HG03103 (cell line): ENCODE data around the gene GPRASP3.

Experiments
- ATAC-seq: cut with Tn5 transposase; IDR thresholded peaks from one replicate; pipeline ENCODE4 v1.9.1; 2021; ENCODE audit warnings: low read depth; ENCODE audit not compliant: unreplicated experiment

GPRASP3 gene

GRCh38 chrX:102745857-102746584, 25.5 kb downstream of the GPRASP3 start:
- no peak for ATAC-seq

DNA sequence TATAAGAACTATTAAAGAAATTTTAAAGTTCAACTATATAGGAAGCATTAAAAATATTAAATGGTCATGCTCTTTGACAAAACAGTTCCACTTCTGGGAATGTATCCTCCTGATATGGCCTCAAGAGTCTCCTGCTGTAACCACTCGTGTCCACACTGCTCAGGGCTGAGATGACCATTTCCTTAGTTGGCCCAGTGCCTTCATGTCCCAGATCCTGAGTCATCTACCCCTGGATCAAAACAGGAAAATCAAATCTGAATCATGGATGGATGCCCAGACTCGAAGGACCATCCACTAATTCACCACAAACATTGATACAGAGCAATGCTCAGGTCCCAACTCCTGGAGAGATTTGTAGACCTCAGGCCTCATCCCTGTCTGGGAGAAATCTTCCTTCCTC, 44.7 kb downstream of the GPRASP3 start:
- ATAC-seq, result no peak

- no peak for ATAC-seq
Measured at GRCh38 chrX:102765809-102766208, 45.3 kb downstream of the GPRASP3 start.

DNA sequence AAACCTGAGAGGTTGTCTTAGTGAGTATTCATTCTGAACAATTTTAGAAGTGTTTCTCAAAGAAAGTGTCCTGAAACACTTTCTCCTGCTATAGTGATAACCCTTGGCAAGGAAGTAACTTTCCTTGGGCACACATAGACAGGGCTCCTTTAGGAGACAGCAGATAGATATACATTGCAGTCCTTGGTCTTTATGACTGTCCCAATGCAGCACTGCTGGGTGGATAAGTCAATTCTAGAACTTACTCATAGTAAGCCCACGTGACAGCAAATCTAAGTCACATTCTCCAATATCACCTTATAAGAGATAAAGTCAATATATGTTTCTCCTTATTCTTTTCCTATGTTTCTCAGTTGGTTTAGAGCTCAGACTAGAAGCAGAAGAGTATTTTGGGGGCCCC, 46.7 kb downstream of the GPRASP3 start:
- no peak for ATAC-seq

DNA sequence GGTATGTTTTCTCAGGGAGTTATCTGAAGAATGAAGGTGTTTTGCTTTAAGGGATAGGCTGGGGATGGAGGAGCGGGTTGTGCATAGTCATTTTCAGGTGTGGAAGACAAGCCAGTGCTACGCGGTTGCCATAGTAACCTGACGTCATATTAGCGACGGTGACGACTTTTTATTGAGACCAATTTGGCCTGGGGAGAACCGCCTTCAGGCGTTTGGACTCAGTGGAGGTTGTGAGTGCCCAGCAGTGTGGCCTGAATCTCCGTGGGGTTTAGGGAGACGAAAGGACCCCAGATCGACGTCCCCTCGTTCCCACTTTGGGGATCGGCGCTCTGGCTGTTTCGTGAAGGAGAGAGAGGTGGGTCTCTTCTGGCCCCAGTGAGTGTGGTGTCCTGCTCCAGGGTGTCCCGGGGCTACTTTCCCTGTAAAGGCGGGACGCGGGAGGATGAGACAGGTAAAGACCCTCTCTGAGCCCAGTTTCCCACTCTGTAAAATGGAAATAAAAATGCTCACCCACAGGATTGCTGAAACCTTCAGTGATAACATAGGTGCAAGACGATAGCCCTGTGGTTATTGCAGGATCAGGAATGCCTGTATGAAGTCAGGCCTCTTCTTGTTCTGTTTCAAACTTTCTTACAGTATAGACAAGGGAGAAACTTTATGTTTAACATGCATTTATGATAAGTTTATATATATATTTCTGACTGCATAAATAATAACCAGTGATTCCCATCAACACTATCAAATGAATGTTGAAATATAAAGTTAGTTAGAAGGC, 48.6 kb downstream of the GPRASP3 start:
- peak; percentile 98 for ATAC-seq
